SHP77 (cell line): ENCODE data around the gene NFATC1.

Experiments
- DNase-seq, 2 experiments: peaks; one replicate each; lab custom pipeline; 2025; lab: John Stamatoyannopoulos, UW

NFATC1 gene

GRCh38 chr18:79458131-79458838, 62.6 kb downstream of the NFATC1 start:
- DNase-seq, result no peak

GRCh38 chr18:79458917-79459803, 63.4 kb downstream of the NFATC1 start:
- DNase-seq, result no peak

- DNase-seq, result no peak
Observed at GRCh38 chr18:79459946-79460480, 64.3 kb downstream of the NFATC1 start.

GRCh38 chr18:79460481-79461300, 65.0 kb downstream of the NFATC1 start:
- no peak for DNase-seq

GRCh38 chr18:79461627-79462026, 65.9 kb downstream of the NFATC1 start:
- DNase-seq, result no peak

GRCh38 chr18:79463424-79463960, 67.8 kb downstream of the NFATC1 start:
- no peak for DNase-seq

GRCh38 chr18:79465392-79465991, 69.8 kb downstream of the NFATC1 start:
- no peak for DNase-seq

GRCh38 chr18:79466591-79466990, 70.9 kb downstream of the NFATC1 start:
- no peak for DNase-seq

GRCh38 chr18:79467126-79467525, 71.4 kb downstream of the NFATC1 start:
- DNase-seq, result no peak

- no peak for DNase-seq
Observed at GRCh38 chr18:79468119-79468789, 72.5 kb downstream of the NFATC1 start.

GRCh38 chr18:79469309-79469708, 73.6 kb downstream of the NFATC1 start:
- DNase-seq, result no peak

- DNase-seq, result no peak
Observed at GRCh38 chr18:79469751-79470505, 74.2 kb downstream of the NFATC1 start.

- DNase-seq, result no peak
Observed at GRCh38 chr18:79470547-79470946, 74.8 kb downstream of the NFATC1 start.

GRCh38 chr18:79471046-79471445, 75.3 kb downstream of the NFATC1 start:
- DNase-seq, result no peak

- DNase-seq, result no peak
Observed at GRCh38 chr18:79471597-79471996, 75.9 kb downstream of the NFATC1 start.

GRCh38 chr18:79472176-79472575, 76.4 kb downstream of the NFATC1 start:
- no peak for DNase-seq

GRCh38 chr18:79472946-79473345, 77.2 kb downstream of the NFATC1 start:
- no peak for DNase-seq

- no peak for DNase-seq
Observed at GRCh38 chr18:79476031-79476917, 80.5 kb downstream of the NFATC1 start.
